Upper lobe of left lung (tissue), 6 donors: Measurements from ENCODE around the gene XYLT1. TPM values are rescaled to one million over a fixed set of nuclear protein-coding genes. Genes with fewer than 3 reads are reported as not detected.

Source experiments
- ATAC-seq, 2 donors: fragments of 200-7000 bp; cut with Tn5 transposase; one replicate each; pipeline ENCODE4 v1.9.1; 2022; ENCODE audit warnings: mild to moderate bottlenecking in 2 of 2, moderate library complexity in 2 of 2; ENCODE audit not compliant: low FRiP score in 2 of 2
- DNase-seq, 2 donors: peaks; one replicate each; pipeline ENCODE4 v3.0.0-alpha.2; 2019 to 2020
- H3K27ac ChIP-seq, 4 donors: fragments of 200-600 bp; sonication (generic); one replicate each; pipeline ENCODE4 v1.5.1; 2016 to 2019
- H3K27me3 ChIP-seq, 4 donors: fragments of 200-600 bp; sonication (generic); one replicate each; pipeline ENCODE4 v1.5.1; 2017 to 2019
- H3K36me3 ChIP-seq, 4 donors: fragments of 200-600 bp; sonication (generic); one replicate each; pipeline ENCODE4 v1.5.1; 2016 to 2019
- H3K4me1 ChIP-seq, 4 donors: fragments of 200-600 bp; sonication (generic); one replicate each; pipeline ENCODE4 v1.5.1; 2018 to 2019
- H3K4me3 ChIP-seq, 4 donors: fragments of 200-600 bp; sonication (generic); one replicate each; pipeline ENCODE4 v1.5.1; 2017 to 2019; ENCODE audit warnings: mild to moderate bottlenecking in 2 of 4, moderate library complexity in 1 of 4
- H3K9me3 ChIP-seq, 4 donors: fragments of 200-600 bp; sonication (generic); one replicate each; pipeline ENCODE4 v1.5.1; 2018 to 2019
- CTCF ChIP-seq, 6 experiments: fragments of 450-650 bp in 4 of 6; fragments of 200-600 bp in 2 of 6; sonication (generic) in 2 of 6; IDR thresholded peaks; one replicate each; pipeline ENCODE4 v1.5.1; 2016 to 2019; ENCODE audit warnings: antibody characterized with exemption in 6 of 6
- EP300 ChIP-seq, 4 donors: sonication (generic); formaldehyde crosslinking; IDR thresholded peaks; one replicate each; pipeline ENCODE4 v1.5.1; 2017; ENCODE audit warnings: antibody characterized with exemption in 4 of 4, control low read depth in 2 of 4
- POLR2A ChIP-seq, 4 donors: fragments of 450-650 bp; IDR thresholded peaks; one replicate each; pipeline ENCODE4 v1.5.1; 2016 to 2017; ENCODE audit warnings: antibody characterized with exemption in 4 of 4, mild to moderate bottlenecking in 2 of 4
- POLR2AphosphoS5 ChIP-seq, 2 donors: sonication (generic); formaldehyde crosslinking; IDR thresholded peaks; one replicate each; pipeline ENCODE4 v1.5.1; 2017; ENCODE audit warnings: antibody characterized with exemption in 2 of 2
- WGBS, 2 donors: methylation state at CpG; one replicate each; pipeline ENCODE4 v1.1.5; 2017 to 2018; 5-methylcytosine and 5-hydroxymethylcytosine counted together
- total RNA-seq, 6 donors: library from RNA; depleted of rRNA in 4 of 6; stranded (reverse); fragments of >200 nt in 4 of 6; gene quantifications; one replicate each; pipeline versions ENCODE4 v1.1.0 to v1.2.1, GENCODE V29; 2016 to 2021
- donor health status: DM: no; HTN: no; CAD: no; lungs with moderate emphysema.
- donor health status: DM: no; HTN: yes; CAD: no; lungs with severe emphysema.

XYLT1 gene
- total RNA-seq, 6 donors from 2014 or later = 3.0 to 26.2 (median 6.8) TPM

GRCh38 chr16:17365211-17365541 lies 105.6 kb downstream of the XYLT1 start:
- TF ChIP-seq POLR2AphosphoS5 (IDR thresholded peaks at IDR 0.05) = no peak
- TF ChIP-seq CTCF (IDR thresholded peaks at IDR 0.05) = no peak
- TF ChIP-seq EP300 (IDR thresholded peaks at IDR 0.05) = no peak
- no peak for TF ChIP-seq POLR2A (IDR thresholded peaks at IDR 0.05)
- Histone ChIP-seq H3K4me1 (peaks cover 23 to 51% (median 40%) of the 10 kb centered on the region in 4 donors), H3K27me3 (no peaks in the 10 kb centered on the region), H3K36me3 (no peaks in the 10 kb centered on the region), H3K4me3 (no peak overlapping the region), H3K9me3 (no peaks in the 10 kb centered on the region), H3K27ac (no peak overlapping the region)
- WGBS, 2 donors = 71 to 92% methylated on average over 3 to 4 of the region's 4 CpGs
- DNase-seq (no peak), ATAC-seq (no peak)

- ATAC-seq (peak in 1 of 2 donors; percentile 50), DNase-seq (no peak)
- Histone ChIP-seq H3K36me3 (no peaks in the 10 kb centered on the region), H3K4me3 (no peak overlapping the region), H3K9me3 (no peaks in the 10 kb centered on the region), H3K27ac (no peak overlapping the region), H3K4me1 (peaks cover 18 to 51% (median 39%) of the 10 kb centered on the region in 4 donors), H3K27me3 (no peaks in the 10 kb centered on the region)
- TF ChIP-seq EP300 (IDR thresholded peaks at IDR 0.05) (no peak), POLR2A (IDR thresholded peaks at IDR 0.05) (no peak), POLR2AphosphoS5 (IDR thresholded peaks at IDR 0.05) (no peak), CTCF (IDR thresholded peaks at IDR 0.05) (no peak)
- WGBS, 2 donors = 42 to 53% methylated on average over 18 of the region's 18 CpGs
Observed at GRCh38 chr16:17364319-17365210, 106.2 kb downstream of the XYLT1 start.

GRCh38 chr16:17362946-17363345 lies 107.8 kb downstream of the XYLT1 start:
- Histone ChIP-seq H3K27ac (peak overlapping the region in 1 of 4 donors; percentile 1), H3K4me3 (no peak overlapping the region), H3K27me3 (no peaks in the 10 kb centered on the region), H3K36me3 (no peaks in the 10 kb centered on the region), H3K9me3 (no peaks in the 10 kb centered on the region), H3K4me1 (peaks cover 25 to 54% (median 46%) of the 10 kb centered on the region in 4 donors)
- DNase-seq (no peak), ATAC-seq (no peak)
- TF ChIP-seq POLR2AphosphoS5 (IDR thresholded peaks at IDR 0.05) (no peak), CTCF (IDR thresholded peaks at IDR 0.05) (no peak), EP300 (IDR thresholded peaks at IDR 0.05) (no peak), POLR2A (IDR thresholded peaks at IDR 0.05) (no peak)
- 94% methylated on average over 4 of the region's 4 CpGs for WGBS, 2 donors

- DNase-seq (no peak), ATAC-seq (no peak)
- no peaks in the 10 kb centered on the region for H3K9me3 ChIP-seq
- WGBS, 2 donors = 91 to 92% methylated on average over 5 of the region's 5 CpGs
- peaks cover 31 to 58% (median 46%) of the 10 kb centered on the region in 4 donors for H3K4me1 ChIP-seq
- H3K36me3 ChIP-seq = no peaks in the 10 kb centered on the region
- H3K27me3 ChIP-seq = no peaks in the 10 kb centered on the region
- no peak overlapping the region for H3K4me3 ChIP-seq
- no peak overlapping the region for H3K27ac ChIP-seq
- TF ChIP-seq CTCF (IDR thresholded peaks at IDR 0.05) = no peak
Observed at GRCh38 chr16:17362183-17362582, 108.6 kb downstream of the XYLT1 start.

GRCh38 chr16:17360693-17361122 lies 110.1 kb downstream of the XYLT1 start:
- 72 to 92% methylated on average over 5 to 7 of the region's 7 CpGs for WGBS, 2 donors
- DNase-seq (peak in 1 of 2 donors; percentile 65), ATAC-seq (peak; percentile 34 to 64)
- Histone ChIP-seq H3K4me3 (no peak overlapping the region), H3K4me1 (peaks cover 34 to 58% (median 45%) of the 10 kb centered on the region in 4 donors), H3K27me3 (no peaks in the 10 kb centered on the region), H3K36me3 (no peaks in the 10 kb centered on the region), H3K9me3 (no peaks in the 10 kb centered on the region), H3K27ac (peak overlapping the region in 1 of 4 donors; percentile 1)
- peak in 1 of 2 donors; percentile 23 for TF ChIP-seq POLR2AphosphoS5 (IDR thresholded peaks at IDR 0.05)
- no peak for TF ChIP-seq POLR2A (IDR thresholded peaks at IDR 0.05)
- no peak for TF ChIP-seq CTCF (IDR thresholded peaks at IDR 0.05)
- TF ChIP-seq EP300 (IDR thresholded peaks at IDR 0.05) = peak in 1 of 4 donors; percentile 21
